Rectal smooth muscle tissue (tissue), 1 donor: Measurements from ENCODE around the gene MOSPD3.
"Not testable (repeated sequence)": the region's sequence is repeated elsewhere in the genome, so short reads cannot be mapped to it uniquely, and the experiment has no call there.

Source experiments
- H3K27ac ChIP-seq: one replicate; pipeline ENCODE4 v1.7.0; 2013; ENCODE audit warnings: low read depth, low read length, inconsistent platforms
- H3K27me3 ChIP-seq: one replicate; pipeline ENCODE4 v1.7.0; 2013; ENCODE audit warnings: low read length; ENCODE audit not compliant: control insufficient read depth, insufficient read depth
- H3K36me3 ChIP-seq: one replicate; pipeline ENCODE4 v1.7.0; 2013; ENCODE audit warnings: low read length; ENCODE audit not compliant: control insufficient read depth, insufficient read depth
- H3K4me1 ChIP-seq: one replicate; pipeline ENCODE4 v1.7.0; 2013; ENCODE audit warnings: low read length; ENCODE audit not compliant: control insufficient read depth, insufficient read depth
- H3K4me3 ChIP-seq: one replicate; pipeline ENCODE4 v1.7.0; 2013; ENCODE audit warnings: low read length
- H3K9ac ChIP-seq: one replicate; pipeline ENCODE4 v1.7.0; 2013; ENCODE audit warnings: low read length

Gene MOSPD3

DNA sequence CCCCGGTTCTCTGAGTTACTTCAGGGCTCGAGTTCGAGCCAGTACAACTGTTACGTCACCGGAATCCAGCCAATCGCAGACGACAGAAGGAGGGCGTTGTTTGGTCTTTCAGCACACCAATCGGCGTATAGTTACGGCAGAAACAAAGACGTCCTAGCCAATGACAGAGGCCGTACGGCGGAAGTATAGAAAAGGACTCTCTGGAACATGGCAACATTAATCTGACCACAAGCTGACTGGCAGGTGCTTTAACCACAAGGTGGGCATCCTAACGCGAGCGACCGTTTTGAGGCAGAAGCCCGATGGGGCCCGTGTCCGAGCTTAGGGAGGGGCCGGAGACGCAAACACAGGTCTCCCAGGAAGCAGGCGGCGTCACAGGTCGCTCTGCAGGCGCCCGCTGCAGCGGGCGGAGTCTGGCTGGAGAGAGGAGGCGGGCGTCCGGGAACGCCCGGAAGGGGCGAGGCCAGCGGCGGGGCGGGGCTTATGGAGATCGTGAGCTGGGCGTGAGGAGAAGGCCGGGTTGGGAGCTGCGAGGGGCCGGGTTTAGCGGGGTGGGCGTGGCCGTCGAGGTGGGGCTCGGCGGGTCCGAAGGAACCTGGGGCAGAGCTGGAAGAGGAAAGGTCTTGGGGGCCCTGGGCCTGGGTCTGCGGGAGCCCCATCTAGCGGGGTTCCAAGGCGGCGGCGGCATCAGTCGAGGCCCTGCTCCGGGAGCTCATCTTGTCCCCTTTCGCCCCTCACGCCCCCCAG, at the start of gene MOSPD3:
Gene MOSPD3 (plus strand): TSS at position 558 of the 747 bp plus-strand sequence. CDS start 252 bp downstream, outside the sequence.
- peaks cover 4% of the 10 kb centered on the region for H3K4me1 ChIP-seq
- H3K4me3 ChIP-seq = peak within 1 kb of the TSS; percentile 76
- H3K27me3 ChIP-seq = no peaks in the 10 kb centered on the region
- peak within 1 kb of the TSS; percentile 19 for H3K9ac ChIP-seq
- H3K36me3 ChIP-seq = no peaks in the 10 kb centered on the region
- H3K27ac ChIP-seq = peak within 1 kb of the TSS; percentile 91

DNA sequence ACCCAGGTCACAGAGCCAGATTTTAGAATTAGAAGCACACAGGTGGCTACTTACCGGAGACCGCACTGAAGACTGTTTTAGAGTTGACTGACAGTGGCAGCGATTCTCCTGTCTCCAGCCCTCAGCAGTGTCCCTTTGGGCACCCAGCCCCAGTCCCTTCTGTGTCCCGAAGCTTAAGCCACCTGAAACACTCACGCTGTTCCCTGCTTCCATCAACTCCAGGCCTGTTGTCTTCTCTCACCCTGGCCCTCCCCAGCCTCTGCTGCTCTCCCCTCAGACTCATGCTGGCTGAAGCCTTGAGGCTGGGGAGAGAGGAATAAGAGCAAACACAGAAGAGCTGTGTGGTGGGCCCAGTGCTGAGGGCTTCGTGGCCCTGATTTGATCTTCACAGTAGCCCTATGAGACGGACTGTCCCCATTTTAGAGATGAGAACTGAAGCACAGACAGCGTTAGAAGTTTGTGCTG, 49.2 kb upstream of the MOSPD3 start:
- Histone ChIP-seq H3K27ac (no peak overlapping the region), H3K36me3 (peaks cover 3% of the 10 kb centered on the region), H3K4me3 (no peak overlapping the region), H3K27me3 (no peaks in the 10 kb centered on the region), H3K9ac (no peak overlapping the region), H3K4me1 (no peaks in the 10 kb centered on the region)

DNA sequence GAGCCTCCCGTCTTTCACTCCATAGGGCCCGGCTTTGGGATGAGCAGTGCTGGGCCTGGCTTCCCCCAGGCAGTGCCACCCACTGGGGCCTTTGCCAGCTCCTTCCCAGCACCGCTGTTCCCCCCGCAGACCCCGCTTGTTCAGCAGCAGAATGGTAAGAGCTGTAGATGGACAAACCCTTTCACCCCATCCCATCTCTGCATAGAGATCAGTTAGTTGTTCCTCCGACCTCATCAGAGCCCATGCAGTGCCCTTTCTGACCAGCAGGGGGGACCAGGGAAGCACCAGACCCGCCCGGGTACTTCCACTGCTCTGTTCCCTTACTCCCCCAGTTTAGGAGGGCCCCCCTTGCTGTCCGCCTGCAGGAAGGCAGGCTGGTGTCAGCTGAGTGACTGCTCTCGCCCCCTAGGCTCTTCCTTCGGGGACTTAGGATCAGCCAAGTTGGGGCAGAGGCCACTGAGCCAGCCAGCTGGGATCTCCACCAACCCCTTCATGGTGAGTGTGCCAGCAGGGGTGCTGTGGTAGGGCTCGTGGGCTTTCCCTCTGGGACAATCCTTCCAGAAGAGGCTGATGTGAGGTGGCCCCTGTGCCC, 48.4 kb upstream of the MOSPD3 start:
- Histone ChIP-seq H3K36me3 (peaks cover 3% of the 10 kb centered on the region), H3K4me1 (no peaks in the 10 kb centered on the region), H3K27ac (no peak overlapping the region), H3K4me3 (no peak overlapping the region), H3K9ac (no peak overlapping the region), H3K27me3 (no peaks in the 10 kb centered on the region)

GRCh38 chr7:100564405-100564804, 47.9 kb upstream of the MOSPD3 start:
- not testable (repeated sequence) for H3K4me1 ChIP-seq, H3K27ac ChIP-seq, H3K27me3 ChIP-seq, H3K9ac ChIP-seq, H3K4me3 ChIP-seq, H3K36me3 ChIP-seq

GRCh38 chr7:100565133-100565571, 47.2 kb upstream of the MOSPD3 start:
- Histone ChIP-seq H3K27ac (no peak overlapping the region), H3K36me3 (peaks cover 3% of the 10 kb centered on the region), H3K27me3 (no peaks in the 10 kb centered on the region), H3K9ac (no peak overlapping the region), H3K4me1 (no peaks in the 10 kb centered on the region), H3K4me3 (no peak overlapping the region)

GRCh38 chr7:100566018-100566531, 46.3 kb upstream of the MOSPD3 start:
- Histone ChIP-seq H3K4me3 (no peak overlapping the region), H3K9ac (no peak overlapping the region), H3K27me3 (peaks cover 3% of the 10 kb centered on the region), H3K27ac (no peak overlapping the region), H3K4me1 (no peaks in the 10 kb centered on the region), H3K36me3 (peaks cover 3% of the 10 kb centered on the region)

GRCh38 chr7:100567031-100567730, 45.2 kb upstream of the MOSPD3 start:
- Histone ChIP-seq H3K4me3 (no peak overlapping the region), H3K27ac (no peak overlapping the region), H3K9ac (no peak overlapping the region), H3K4me1 (no peaks in the 10 kb centered on the region), H3K36me3 (peaks cover 3% of the 10 kb centered on the region), H3K27me3 (peaks cover 3% of the 10 kb centered on the region)

GRCh38 chr7:100567751-100568175, 44.6 kb upstream of the MOSPD3 start:
- no peak overlapping the region for H3K9ac ChIP-seq
- H3K27me3 ChIP-seq = peaks cover 3% of the 10 kb centered on the region
- H3K4me1 ChIP-seq = no peaks in the 10 kb centered on the region
- no peak overlapping the region for H3K4me3 ChIP-seq
- H3K27ac ChIP-seq = no peak overlapping the region
- peaks cover 3% of the 10 kb centered on the region for H3K36me3 ChIP-seq

GRCh38 chr7:100568176-100568895, 44.0 kb upstream of the MOSPD3 start:
- peaks cover 3% of the 10 kb centered on the region for H3K36me3 ChIP-seq
- H3K27ac ChIP-seq = no peak overlapping the region
- H3K27me3 ChIP-seq = peaks cover 3% of the 10 kb centered on the region
- no peak overlapping the region for H3K4me3 ChIP-seq
- no peaks in the 10 kb centered on the region for H3K4me1 ChIP-seq
- no peak overlapping the region for H3K9ac ChIP-seq

- Histone ChIP-seq H3K9ac (no peak overlapping the region), H3K4me1 (no peaks in the 10 kb centered on the region), H3K4me3 (peak overlapping the region; percentile 54), H3K27me3 (peaks cover 3% of the 10 kb centered on the region), H3K27ac (no peak overlapping the region), H3K36me3 (peaks cover 3% of the 10 kb centered on the region)
These were observed 43.2 kb upstream of the MOSPD3 start for GRCh38 chr7:100568896-100569844.
